K562 treated with DMSO at 1 percent for 24 hours (cell line): ENCODE data around the gene SLC25A39. TPM values are rescaled to one million over a fixed set of nuclear protein-coding genes. Genes with fewer than 3 reads are reported as not detected.

Experiments
- total RNA-seq: library from RNA; unstranded; fragments of 300-600 nt; gene quantifications from 2 replicates; pipeline ENCODE4 v1.2.3, GENCODE V29; 2022; ENCODE audit warnings: low read depth; ENCODE audit not compliant: insufficient read depth

The SLC25A39 gene
- total RNA-seq = 246 and 286 TPM in 2 replicates

GRCh38 chr17:44324571-44325275 lies at the start of gene SLC25A39:
TSS of gene SLC25A39 (minus strand) at chr17:44324823. CDS start at chr17:44323562, 1,261 bp downstream.

GRCh38 chr17:44363613-44364159 lies 39.1 kb upstream of the SLC25A39 start, which contains the start of gene FAM171A2:
TSS of gene FAM171A2 (minus strand) at chr17:44363853. CDS start at chr17:44363714, 139 bp downstream.

GRCh38 chr17:44344939-44345453 lies 20.4 kb upstream of the SLC25A39 start, which contains the start of gene GRN:
TSS of gene GRN (plus strand) at chr17:44345302. CDS start at chr17:44349165, 3,863 bp downstream.

GRCh38 chr17:44308320-44308818 lies 16.3 kb downstream of the SLC25A39 start, which contains the start of gene RUNDC3A:
TSS of gene RUNDC3A (plus strand) at chr17:44308601. CDS start at chr17:44308833, 232 bp downstream.

Other genes starting within 250 kb of the SLC25A39 start
- gene HDAC5, start 201.2 kb downstream of the SLC25A39 start, total RNA-seq = 59.0 and 61.9 TPM in 2 replicates
- gene HROB, start 182.9 kb downstream of the SLC25A39 start, total RNA-seq = 15.4 and 17.5 TPM in 2 replicates
- 0.41 and 0.53 TPM in 2 replicates for gene ASB16, start 154.1 kb downstream of the SLC25A39 start, total RNA-seq
- gene TMUB2, start 137.9 kb downstream of the SLC25A39 start, total RNA-seq = 31.6 and 34.0 TPM in 2 replicates
- gene ATXN7L3, start 124.9 kb downstream of the SLC25A39 start, total RNA-seq = 50.7 and 54.3 TPM in 2 replicates
- 51.2 and 52.5 TPM in 2 replicates for gene UBTF, start 105.1 kb downstream of the SLC25A39 start, total RNA-seq
- 1.5 and 1.9 TPM in 2 replicates for gene SLC4A1, start 56.7 kb downstream of the SLC25A39 start, total RNA-seq
- 0.30 TPM in 1 of 2 replicates, not detected in the other for gene RUNDC3A, start 16.2 kb downstream of the SLC25A39 start, total RNA-seq
- 421 and 465 TPM in 2 replicates for gene GRN, start 20.5 kb upstream of the SLC25A39 start, total RNA-seq
- 22.7 and 24.8 TPM in 2 replicates for gene FAM171A2, start 39.0 kb upstream of the SLC25A39 start, total RNA-seq
- 4.7 and 5.3 TPM in 2 replicates for gene ITGA2B, start 64.8 kb upstream of the SLC25A39 start, total RNA-seq
- 16.9 and 18.5 TPM in 2 replicates for gene GPATCH8, start 178.6 kb upstream of the SLC25A39 start, total RNA-seq
- gene FZD2, start 232.7 kb upstream of the SLC25A39 start, total RNA-seq = 16.1 and 18.5 TPM in 2 replicates